Smooth muscle cell (in vitro differentiated cells): Measurements from ENCODE around the gene CDKN1C. TPM values are rescaled to one million over a fixed set of nuclear protein-coding genes. Genes with fewer than 3 reads are reported as not detected.

Experiments used
- DNase-seq: peaks from one replicate; lab custom pipeline; 2025; ENCODE audit not compliant: unreplicated experiment; lab: John Stamatoyannopoulos, UW
- H2AFZ ChIP-seq: fragments of 200-600 bp; sonication (generic); 2 replicates; pipeline ENCODE4 v1.6.0; 2016; ENCODE audit warnings: antibody characterized with exemption, low read depth, mild to moderate bottlenecking
- H3F3A ChIP-seq: fragments of 200-600 bp; sonication (generic); 2 replicates; pipeline ENCODE4 v1.6.0; 2017; ENCODE audit warnings: antibody characterized with exemption, low read depth
- H3K27ac ChIP-seq: fragments of 200-600 bp; sonication (generic); 2 replicates; pipeline ENCODE4 v1.5.1; 2016; ENCODE audit warnings: low read depth, mild to moderate bottlenecking
- H3K27me3 ChIP-seq: fragments of 200-600 bp; sonication (generic); 2 replicates; pipeline ENCODE4 v1.6.1; 2016; ENCODE audit warnings: low read depth, mild to moderate bottlenecking
- H3K36me3 ChIP-seq: fragments of 200-600 bp; sonication (generic); 2 replicates; pipeline ENCODE4 v1.5.1; 2016; ENCODE audit warnings: low read depth
- H3K4me1 ChIP-seq: fragments of 200-600 bp; sonication (generic); 2 replicates; pipeline ENCODE4 v1.5.1; 2016; ENCODE audit warnings: low read depth
- H3K4me2 ChIP-seq: fragments of 200-600 bp; sonication (generic); 2 replicates; pipeline ENCODE4 v1.6.0; 2016; ENCODE audit warnings: mild to moderate bottlenecking
- H3K4me3 ChIP-seq: fragments of 200-600 bp; sonication (generic); 2 replicates; pipeline ENCODE4 v1.5.1; 2016; ENCODE audit warnings: mild to moderate bottlenecking
- H3K79me2 ChIP-seq: fragments of 200-600 bp; sonication (generic); 2 replicates; pipeline ENCODE4 v1.6.0; 2016; ENCODE audit warnings: low read depth, mild to moderate bottlenecking
- H3K9ac ChIP-seq: fragments of 200-600 bp; sonication (generic); 2 replicates; pipeline ENCODE4 v1.6.0; 2016; ENCODE audit warnings: low read depth
- H3K9me3 ChIP-seq: fragments of 200-600 bp; sonication (generic); replicated peaks from 2 replicates; pipeline ENCODE4 v1.5.1; 2016; ENCODE audit warnings: low read depth
- H4K20me1 ChIP-seq: fragments of 200-600 bp; sonication (generic); 2 replicates; pipeline ENCODE4 v1.6.0; 2016; ENCODE audit warnings: low read depth
- CTCF ChIP-seq: fragments of 200-600 bp; sonication (generic); IDR thresholded peaks from 2 replicates; pipeline ENCODE4 v1.5.1; 2017; ENCODE audit warnings: borderline replicate concordance, mild to moderate bottlenecking, antibody characterized with exemption; ENCODE audit not compliant: insufficient read depth, poor library complexity, severe bottlenecking
- WGBS: methylation state at CpG from one replicate; pipeline ENCODE4 v1.1.7; 2016; ENCODE audit warnings: low lambda C conversion rate; 5-methylcytosine and 5-hydroxymethylcytosine counted together
- polyA plus RNA-seq: library from polyadenylated mRNA; unstranded; fragments of >200 nt; fragmentation: Nextera tagmentation; extraction: Ambion mirVana; gene quantifications from 2 replicates; pipeline ENCODE4 v1.2.1, GENCODE V29; 2016
- total RNA-seq: library from RNA; depleted of rRNA; stranded (reverse); fragments of >200 nt; gene quantifications from 2 replicates; pipeline ENCODE4 v1.2.3, GENCODE V29; 2014

The CDKN1C gene
- total and polyA plus RNA-seq, 2 experiments from 2014 or later, result 171 to 392 TPM

- 94% methylated on average over 10 of the region's 10 CpGs for WGBS
- no peak overlapping the region for H3K9ac ChIP-seq
- H3K4me3 ChIP-seq, result no peak overlapping the region
Measured at GRCh38 chr11:2874963-2875362, 10.6 kb downstream of the CDKN1C start.

GRCh38 chr11:2870969-2871680 lies 14.4 kb downstream of the CDKN1C start:
- Histone ChIP-seq H3K4me3 (no peak overlapping the region), H3K4me1 (peaks cover 8% of the 10 kb centered on the region), H3K79me2 (no peaks in the 10 kb centered on the region), H3K27me3 (peaks cover 38% of the 10 kb centered on the region), H3F3A (no peaks in the 10 kb centered on the region), H3K9ac (no peak overlapping the region), H3K4me2 (no peak overlapping the region), H3K36me3 (no peaks in the 10 kb centered on the region), H2AFZ (no peak overlapping the region), H3K27ac (no peak overlapping the region), H3K9me3 (no peaks in the 10 kb centered on the region), H4K20me1 (no peaks in the 10 kb centered on the region)
- no peak for DNase-seq
- WGBS, result 58% methylated on average over 19 of the region's 22 CpGs
- TF ChIP-seq CTCF, result no peak

More at GRCh38 chr11:2874963-2875362, 10.6 kb downstream of the CDKN1C start:
- H3K79me2 ChIP-seq, result no peaks in the 10 kb centered on the region
- peaks cover 16% of the 10 kb centered on the region for H3K27me3 ChIP-seq
- H3F3A ChIP-seq, result no peaks in the 10 kb centered on the region
- H3K4me2 ChIP-seq, result no peak overlapping the region
- no peak overlapping the region for H3K27ac ChIP-seq
- H2AFZ ChIP-seq, result no peak overlapping the region
- H4K20me1 ChIP-seq, result no peaks in the 10 kb centered on the region
- DNase-seq, result no peak
- H3K4me1 ChIP-seq, result no peaks in the 10 kb centered on the region
- no peak for TF ChIP-seq CTCF
- H3K36me3 ChIP-seq, result no peaks in the 10 kb centered on the region
- no peaks in the 10 kb centered on the region for H3K9me3 ChIP-seq

- Histone ChIP-seq H3F3A (no peaks in the 10 kb centered on the region), H3K27ac (no peak overlapping the region), H3K79me2 (no peaks in the 10 kb centered on the region), H3K4me2 (no peak overlapping the region), H3K4me1 (peaks cover 8% of the 10 kb centered on the region), H3K9ac (no peak overlapping the region), H3K27me3 (peaks cover 38% of the 10 kb centered on the region), H2AFZ (no peak overlapping the region), H3K36me3 (no peaks in the 10 kb centered on the region), H4K20me1 (no peaks in the 10 kb centered on the region), H3K9me3 (no peaks in the 10 kb centered on the region), H3K4me3 (no peak overlapping the region)
- TF ChIP-seq CTCF, result no peak
- no peak for DNase-seq
- 89% methylated on average over 17 of the region's 17 CpGs for WGBS
Measured at GRCh38 chr11:2870460-2870859, 15.1 kb downstream of the CDKN1C start.
